ENCODE data around the gene TPBG. TPM values are rescaled to one million over a fixed set of nuclear protein-coding genes. Genes with fewer than 3 reads are reported as not detected.

The TPBG gene
- total RNA-seq, 1 donor from 2014 or later: 46.1 TPM

DNA sequence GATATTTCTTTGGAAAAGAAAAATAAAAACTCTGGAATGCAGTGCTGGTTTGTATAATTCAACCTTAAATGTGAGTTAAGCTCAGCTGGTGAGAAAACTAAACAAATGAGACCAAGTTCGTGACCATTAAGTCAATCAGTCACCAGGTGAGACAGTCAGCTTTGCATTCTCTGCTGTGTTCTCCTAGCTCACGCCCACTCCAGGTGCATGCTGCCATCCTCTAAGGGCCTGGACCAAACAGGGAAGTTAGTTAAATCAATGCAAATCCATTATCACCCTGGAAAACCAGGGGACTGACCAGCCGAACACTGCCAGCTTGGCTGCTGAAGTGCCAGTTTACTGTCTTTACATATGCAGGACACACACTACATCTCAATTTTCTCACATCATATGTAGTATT is 7.2 kb downstream of the TPBG start:
- no peaks in the 10 kb centered on the region for H3K36me3 ChIP-seq (ENCODE audit: control insufficient read depth, insufficient read depth, low read length)
- no peaks in the 10 kb centered on the region for H3K27me3 ChIP-seq (ENCODE audit: control insufficient read depth, insufficient read depth, low read length)
- no peak for DNase-seq (ENCODE audit: low read depth)
- TF ChIP-seq CTCF (IDR thresholded peaks at IDR 0.05; ENCODE audit: insufficient read depth, low read length, poor library complexity, severe bottlenecking): no peak
- no peak overlapping the region for H3K4me3 ChIP-seq (ENCODE audit: low read depth, low read length)

DNA sequence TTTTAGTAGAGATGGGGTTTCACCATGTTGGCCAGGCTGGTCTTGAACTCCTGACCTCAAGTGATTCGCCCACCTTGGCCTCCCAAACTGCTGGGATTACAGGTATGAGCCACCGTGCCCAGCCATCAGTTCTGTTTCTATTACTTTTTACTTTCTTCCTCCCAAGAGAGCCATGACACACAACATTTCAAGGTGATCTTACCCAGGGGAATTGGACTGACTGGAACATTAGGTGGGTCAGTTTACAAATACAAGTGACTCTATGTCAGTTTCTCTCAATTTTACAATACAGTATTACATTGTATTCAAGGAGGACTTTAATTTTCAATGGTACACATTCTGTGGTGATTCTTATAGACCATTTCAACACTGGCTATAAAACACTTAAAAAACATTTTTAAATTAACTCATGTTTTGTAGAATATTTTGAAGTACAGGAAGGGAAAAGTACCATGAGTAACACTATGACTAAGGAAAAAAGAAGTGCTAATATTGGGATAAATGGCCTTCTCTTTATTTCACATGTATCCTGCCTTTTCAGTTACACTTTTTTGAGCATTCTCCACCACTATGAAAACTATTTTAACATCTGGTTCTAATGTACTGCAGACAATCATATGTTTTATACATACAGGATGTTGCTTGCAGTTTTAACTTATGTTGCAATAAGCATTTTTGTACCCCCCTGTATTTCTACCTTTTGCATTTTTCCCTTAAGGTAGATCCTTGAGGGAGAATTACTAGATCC is 8.4 kb downstream of the TPBG start:
- Histone ChIP-seq H3K36me3 (ENCODE audit: control insufficient read depth, insufficient read depth, low read length) (no peaks in the 10 kb centered on the region), H3K4me3 (ENCODE audit: low read depth, low read length) (no peak overlapping the region), H3K27me3 (ENCODE audit: control insufficient read depth, insufficient read depth, low read length) (no peaks in the 10 kb centered on the region)
- DNase-seq (ENCODE audit: low read depth): no peak
- no peak for TF ChIP-seq CTCF (IDR thresholded peaks at IDR 0.05; ENCODE audit: insufficient read depth, low read length, poor library complexity, severe bottlenecking)

DNA sequence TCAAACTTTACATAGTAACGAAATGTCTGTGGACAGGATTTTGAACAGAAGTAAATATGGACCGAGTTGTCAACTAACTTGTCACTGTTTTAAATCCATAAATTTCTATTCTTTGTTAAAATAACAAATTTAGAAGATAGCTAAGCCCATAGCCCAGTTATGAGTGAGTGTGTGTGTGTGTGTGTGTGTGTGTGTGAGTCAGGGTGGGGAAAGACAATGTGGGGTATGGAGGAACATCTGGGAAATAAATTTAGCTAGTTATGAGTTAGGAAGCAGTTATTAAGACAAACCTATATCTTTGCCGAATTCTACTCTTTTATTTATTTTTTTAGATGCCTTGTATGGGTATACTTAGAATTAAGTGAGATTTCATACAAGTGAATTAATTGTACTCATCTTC is 9.0 kb downstream of the TPBG start:
- no peak for TF ChIP-seq CTCF (IDR thresholded peaks at IDR 0.05; ENCODE audit: insufficient read depth, low read length, poor library complexity, severe bottlenecking)
- no peaks in the 10 kb centered on the region for H3K27me3 ChIP-seq (ENCODE audit: control insufficient read depth, insufficient read depth, low read length)
- H3K4me3 ChIP-seq (ENCODE audit: low read depth, low read length): no peak overlapping the region
- no peaks in the 10 kb centered on the region for H3K36me3 ChIP-seq (ENCODE audit: control insufficient read depth, insufficient read depth, low read length)
- no peak for DNase-seq (ENCODE audit: low read depth)

- H3K27me3 ChIP-seq (ENCODE audit: control insufficient read depth, insufficient read depth, low read length): no peaks in the 10 kb centered on the region
These were observed 10.9 kb downstream of the TPBG start for GRCh38 chr6:82374516-82374915.

DNA sequence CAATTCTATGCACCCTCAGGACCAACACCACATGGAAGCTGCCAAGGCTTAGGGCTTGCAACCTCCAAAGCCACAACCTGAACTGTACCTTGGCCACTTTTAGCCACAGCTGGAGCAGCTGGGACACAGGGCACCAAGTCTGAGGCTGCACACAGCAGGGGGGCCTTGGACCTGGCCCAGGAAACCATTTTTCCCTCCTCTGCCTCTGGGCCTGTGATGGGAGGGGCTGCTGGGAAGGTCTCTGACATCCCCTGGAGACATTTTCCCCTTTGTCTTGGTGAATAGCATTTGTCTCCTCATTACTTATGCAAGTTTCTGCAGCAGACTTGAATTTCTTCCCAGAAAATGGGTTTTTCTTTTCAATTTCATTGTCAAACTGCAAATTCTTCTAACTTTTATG is 13.0 kb downstream of the TPBG start:
- Histone ChIP-seq H3K36me3 (ENCODE audit: control insufficient read depth, insufficient read depth, low read length) (no peaks in the 10 kb centered on the region), H3K27me3 (ENCODE audit: control insufficient read depth, insufficient read depth, low read length) (no peaks in the 10 kb centered on the region), H3K4me3 (ENCODE audit: low read depth, low read length) (no peak overlapping the region)
- no peak for DNase-seq (ENCODE audit: low read depth)
- no peak for TF ChIP-seq CTCF (IDR thresholded peaks at IDR 0.05; ENCODE audit: insufficient read depth, low read length, poor library complexity, severe bottlenecking)

More at GRCh38 chr6:82374516-82374915, 10.9 kb downstream of the TPBG start:
- Histone ChIP-seq H3K36me3 (ENCODE audit: control insufficient read depth, insufficient read depth, low read length) (no peaks in the 10 kb centered on the region), H3K4me3 (ENCODE audit: low read depth, low read length) (no peak overlapping the region)
- no peak for DNase-seq (ENCODE audit: low read depth)
- no peak for TF ChIP-seq CTCF (IDR thresholded peaks at IDR 0.05; ENCODE audit: insufficient read depth, low read length, poor library complexity, severe bottlenecking)
